ENCODE data around the gene TTLL11. TPM values are rescaled to one million over a fixed set of nuclear protein-coding genes. Genes with fewer than 3 reads are reported as not detected.
A peak's percentile ranks its signal among the peaks of the same experiment; 100 is the strongest.

TTLL11 gene
- total and polyA plus RNA-seq, 7 experiments from 2014 or later = 3.0 to 8.6 (median 4.4) TPM

DNA sequence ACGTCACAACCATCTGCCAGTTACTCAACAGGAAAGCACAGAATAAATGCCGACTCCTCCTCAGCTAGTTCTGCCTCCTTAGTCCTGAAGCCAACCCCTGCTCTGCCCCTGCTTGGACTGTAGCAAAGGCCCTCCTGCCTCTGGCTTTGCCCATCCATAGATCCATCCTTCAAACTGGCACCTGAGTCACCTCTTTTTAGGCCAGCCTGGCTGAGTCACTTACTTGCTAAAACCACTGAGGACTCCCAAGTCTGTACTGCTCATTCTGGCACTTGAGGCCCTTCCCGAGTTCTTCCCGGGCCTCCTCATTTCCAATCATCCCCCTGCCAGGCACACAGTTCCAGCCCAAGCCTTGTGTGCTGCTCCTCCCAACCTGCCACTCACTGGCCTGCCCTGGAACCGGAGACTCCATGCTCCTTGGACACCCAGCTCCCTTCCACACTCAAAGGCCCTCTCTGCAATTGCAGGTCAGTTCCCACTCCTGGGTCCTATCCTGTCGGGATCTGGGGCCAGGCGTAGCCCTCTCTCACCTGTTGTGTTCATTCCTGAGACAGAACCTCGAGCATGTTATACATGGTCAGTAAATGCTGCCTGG is 221.6 kb downstream of the TTLL11 start:
- Histone ChIP-seq H3K27me3 (ENCODE audit: control insufficient read depth in 2 of 2, insufficient read depth in 2 of 2, low read length in 2 of 2) (no peaks in the 10 kb centered on the region), H3K27ac (ENCODE audit: low read depth, low read length) (no peak overlapping the region), H3K36me3 (ENCODE audit: control insufficient read depth in 2 of 3, insufficient read depth in 3 of 3, low read length in 3 of 3) (no peaks in the 10 kb centered on the region), H3K4me3 (ENCODE audit: low read length) (no peak overlapping the region), H3K9me3 (ENCODE audit: control insufficient read depth in 2 of 3, low read length in 3 of 3) (no peaks in the 10 kb centered on the region), H3K4me1 (ENCODE audit: control insufficient read depth in 2 of 2, insufficient read depth in 2 of 2, low read length in 2 of 2) (no peaks in the 10 kb centered on the region)
- H3K27me3 Mint-ChIP-seq = peaks cover 0 to 5% (median 0%) of the 10 kb centered on the region in 5 donors
- no peak overlapping the region for H3K27ac Mint-ChIP-seq
- H3K36me3 Mint-ChIP-seq = peaks cover 0 to 11% (median 5%) of the 10 kb centered on the region in 5 donors
- ChIA-PET POLR2A (no interaction called here), CTCF (no interaction called here)
- H3K9me3 Mint-ChIP-seq = peaks cover 0 to 1% (median 0%) of the 10 kb centered on the region in 11 donors
- no peak overlapping the region for H3K4me3 Mint-ChIP-seq
- intact Hi-C loops (cut with micrococcal nuclease) = no loop called here
- H3K4me1 Mint-ChIP-seq = no peaks in the 10 kb centered on the region
- no peak for ATAC-seq
- no peak for DNase-seq

DNA sequence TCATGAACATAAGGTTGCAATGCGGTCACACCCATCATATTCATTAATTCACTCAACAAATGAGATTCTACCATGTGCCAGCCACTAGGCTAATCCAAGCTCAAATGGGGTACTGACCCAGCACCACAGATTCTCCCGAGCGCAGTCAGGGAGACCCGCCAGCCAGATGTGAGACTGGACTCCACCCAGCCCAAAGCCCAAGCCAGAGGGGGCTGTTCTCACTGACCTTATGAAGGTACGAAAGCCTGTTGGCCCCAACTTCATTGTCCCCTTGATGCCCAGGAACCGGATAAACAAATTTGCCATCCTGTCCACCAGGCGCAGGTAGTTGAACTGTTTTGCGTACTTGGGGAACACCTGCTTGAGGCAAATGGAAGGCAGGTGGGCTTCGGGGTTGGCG is 222.8 kb downstream of the TTLL11 start:
- CTCF ChIA-PET = no interaction called here
- Histone ChIP-seq H3K4me1 (ENCODE audit: control insufficient read depth in 2 of 2, insufficient read depth in 2 of 2, low read length in 2 of 2) (no peaks in the 10 kb centered on the region), H3K9me3 (ENCODE audit: control insufficient read depth in 2 of 3, low read length in 3 of 3) (no peaks in the 10 kb centered on the region), H3K27ac (ENCODE audit: low read depth, low read length) (no peak overlapping the region), H3K27me3 (ENCODE audit: control insufficient read depth in 2 of 2, insufficient read depth in 2 of 2, low read length in 2 of 2) (no peaks in the 10 kb centered on the region), H3K4me3 (ENCODE audit: low read length) (no peak overlapping the region), H3K36me3 (ENCODE audit: control insufficient read depth in 2 of 3, insufficient read depth in 3 of 3, low read length in 3 of 3) (no peaks in the 10 kb centered on the region)
- DNase-seq (no peak), ATAC-seq (no peak)
- intact Hi-C loops (cut with micrococcal nuclease) = no loop called here
- Mint-ChIP-seq H3K36me3 (peaks cover 0 to 14% (median 5%) of the 10 kb centered on the region in 5 donors), H3K9me3 (peaks cover 0 to 1% (median 0%) of the 10 kb centered on the region in 11 donors), H3K27ac (no peak overlapping the region), H3K4me1 (no peaks in the 10 kb centered on the region), H3K4me3 (no peak overlapping the region), H3K27me3 (peaks cover 0 to 5% (median 0%) of the 10 kb centered on the region in 5 donors)
- POLR2A ChIA-PET = no interaction called here

DNA sequence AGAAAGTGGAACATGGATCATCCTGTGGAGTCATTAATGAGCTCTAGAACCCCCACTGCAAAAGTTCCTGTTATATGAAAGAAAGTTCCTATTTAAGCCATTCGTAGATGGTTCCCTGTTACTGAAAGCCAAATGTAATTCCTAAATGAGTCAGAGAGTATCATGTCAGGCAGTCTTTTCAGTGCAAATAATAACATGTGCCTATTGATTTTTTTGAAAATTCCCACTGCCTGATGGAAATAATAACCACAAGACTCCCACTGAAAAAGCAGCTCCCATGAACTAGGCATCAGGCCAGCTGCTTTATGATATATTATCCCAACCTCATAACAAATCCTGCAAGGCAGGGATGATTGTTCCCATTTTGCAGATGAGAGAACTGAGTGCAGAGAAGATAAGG is 224.5 kb downstream of the TTLL11 start:
- POLR2A ChIA-PET = no interaction called here
- ATAC-seq (no peak), DNase-seq (no peak)
- H3K9me3 Mint-ChIP-seq = peaks cover 0 to 1% (median 0%) of the 10 kb centered on the region in 11 donors
- no peaks in the 10 kb centered on the region for H3K9me3 ChIP-seq (ENCODE audit: control insufficient read depth in 2 of 3, low read length in 3 of 3)
- H3K27ac ChIP-seq (ENCODE audit: low read depth, low read length) = no peak overlapping the region
- peaks cover 0 to under 1% of the 10 kb centered on the region in 2 donors for H3K27me3 ChIP-seq (ENCODE audit: control insufficient read depth in 2 of 2, insufficient read depth in 2 of 2, low read length in 2 of 2)
- H3K4me1 ChIP-seq (ENCODE audit: control insufficient read depth in 2 of 2, insufficient read depth in 2 of 2, low read length in 2 of 2) = no peaks in the 10 kb centered on the region
- no peak overlapping the region for H3K27ac Mint-ChIP-seq
- H3K4me3 Mint-ChIP-seq = no peak overlapping the region
- intact Hi-C loops (cut with micrococcal nuclease) = no loop called here
- H3K27me3 Mint-ChIP-seq = peaks cover 0 to 5% (median 0%) of the 10 kb centered on the region in 5 donors
- H3K4me1 Mint-ChIP-seq = no peaks in the 10 kb centered on the region
- CTCF ChIA-PET = no interaction called here
- peaks cover 0 to 14% (median 5%) of the 10 kb centered on the region in 5 donors for H3K36me3 Mint-ChIP-seq
- H3K4me3 ChIP-seq (ENCODE audit: low read length) = no peak overlapping the region
- H3K36me3 ChIP-seq (ENCODE audit: control insufficient read depth in 2 of 3, insufficient read depth in 3 of 3, low read length in 3 of 3) = no peaks in the 10 kb centered on the region

DNA sequence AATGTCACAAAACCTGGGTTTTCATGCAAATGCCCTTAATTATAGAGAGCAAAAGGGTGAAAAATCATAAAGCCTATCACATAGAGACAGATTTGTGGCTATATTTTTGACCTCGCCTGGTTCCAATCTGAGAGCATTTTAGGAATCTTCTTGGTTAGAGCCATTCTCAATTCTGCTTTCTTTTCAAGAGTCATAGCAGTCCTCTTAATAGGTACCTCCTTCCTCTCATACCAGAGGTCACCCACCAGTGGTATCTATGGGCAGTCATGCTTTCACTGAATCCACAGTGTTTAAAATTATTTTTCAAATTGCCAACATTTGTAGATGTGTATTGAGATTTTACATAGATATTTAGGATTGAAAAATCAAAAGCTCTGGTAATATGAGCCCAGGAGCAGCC is 226.2 kb downstream of the TTLL11 start:
- Histone ChIP-seq H3K9me3 (ENCODE audit: control insufficient read depth in 2 of 3, low read length in 3 of 3) (no peaks in the 10 kb centered on the region), H3K27me3 (ENCODE audit: control insufficient read depth in 2 of 2, insufficient read depth in 2 of 2, low read length in 2 of 2) (peaks cover 0 to 4% of the 10 kb centered on the region in 2 donors), H3K27ac (ENCODE audit: low read depth, low read length) (no peak overlapping the region), H3K4me3 (ENCODE audit: low read length) (no peak overlapping the region), H3K36me3 (ENCODE audit: control insufficient read depth in 2 of 3, insufficient read depth in 3 of 3, low read length in 3 of 3) (no peaks in the 10 kb centered on the region), H3K4me1 (ENCODE audit: control insufficient read depth in 2 of 2, insufficient read depth in 2 of 2, low read length in 2 of 2) (no peaks in the 10 kb centered on the region)
- Mint-ChIP-seq H3K9me3 (no peaks in the 10 kb centered on the region), H3K4me1 (no peaks in the 10 kb centered on the region), H3K27ac (no peak overlapping the region), H3K4me3 (no peak overlapping the region), H3K36me3 (peaks cover 0 to 14% (median 5%) of the 10 kb centered on the region in 5 donors), H3K27me3 (peaks cover 0 to 5% (median 0%) of the 10 kb centered on the region in 5 donors)
- CTCF ChIA-PET = no interaction called here
- intact Hi-C loops (cut with micrococcal nuclease) = no loop called here
- ATAC-seq (no peak), DNase-seq (no peak)
- POLR2A ChIA-PET = no interaction called here

DNA sequence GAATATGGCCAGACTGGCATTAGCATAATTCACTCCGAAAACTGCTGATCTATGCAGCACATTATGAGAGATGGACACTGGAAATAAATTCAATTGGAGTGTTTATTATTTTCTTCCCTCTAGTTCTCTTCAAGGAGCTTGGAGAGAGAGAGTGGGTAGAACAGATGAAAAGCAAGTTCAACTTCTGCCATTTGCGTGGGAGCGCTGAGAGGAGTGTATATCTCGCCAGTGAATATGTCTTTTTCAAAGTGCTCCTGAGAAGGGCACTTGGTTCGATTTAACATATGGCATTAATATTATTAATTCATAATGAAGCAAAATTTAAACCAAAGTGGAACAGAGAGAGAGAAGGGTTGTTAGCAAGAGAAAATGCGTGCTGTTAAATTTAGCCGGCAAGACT is 227.2 kb downstream of the TTLL11 start:
- POLR2A ChIA-PET = no interaction called here
- H3K27me3 Mint-ChIP-seq = peaks cover 0 to 5% (median 0%) of the 10 kb centered on the region in 5 donors
- intact Hi-C loops (cut with micrococcal nuclease) = no loop called here

DNA sequence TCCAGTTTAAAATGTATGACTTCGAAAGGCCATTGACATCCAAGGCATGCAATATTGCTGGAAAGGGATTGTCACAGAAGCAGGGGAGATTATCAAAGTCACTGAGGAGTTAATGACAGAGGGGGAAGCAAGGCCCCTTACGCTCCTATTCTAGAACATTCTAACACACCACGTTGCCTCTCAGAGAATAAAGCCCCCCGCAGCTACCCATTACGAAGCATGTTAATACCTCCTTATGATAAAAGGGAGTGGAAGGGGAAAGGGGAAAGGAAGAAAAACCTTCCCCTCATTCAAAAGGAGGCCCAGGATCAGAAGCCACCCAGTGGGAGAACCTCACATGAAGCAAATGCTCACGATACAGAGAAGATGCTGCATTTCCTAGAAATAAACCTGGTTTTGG is 228.0 kb downstream of the TTLL11 start:
- Histone ChIP-seq H3K36me3 (ENCODE audit: control insufficient read depth in 2 of 3, insufficient read depth in 3 of 3, low read length in 3 of 3) (no peaks in the 10 kb centered on the region), H3K27ac (ENCODE audit: low read depth, low read length) (no peak overlapping the region), H3K4me1 (ENCODE audit: control insufficient read depth in 2 of 2, insufficient read depth in 2 of 2, low read length in 2 of 2) (no peaks in the 10 kb centered on the region), H3K4me3 (ENCODE audit: low read length) (no peak overlapping the region), H3K9me3 (ENCODE audit: control insufficient read depth in 2 of 3, low read length in 3 of 3) (no peaks in the 10 kb centered on the region), H3K27me3 (ENCODE audit: control insufficient read depth in 2 of 2, insufficient read depth in 2 of 2, low read length in 2 of 2) (peaks cover 0 to 4% of the 10 kb centered on the region in 2 donors)
- intact Hi-C loops (cut with micrococcal nuclease) = no loop called here
- peaks cover 0 to 6% (median 0%) of the 10 kb centered on the region in 5 donors for H3K36me3 Mint-ChIP-seq
- no peaks in the 10 kb centered on the region for H3K9me3 Mint-ChIP-seq
- no peak overlapping the region for H3K4me3 Mint-ChIP-seq
- no peak for DNase-seq
- ATAC-seq = no peak
- POLR2A ChIA-PET = no interaction called here
- peaks cover 0 to 5% (median 0%) of the 10 kb centered on the region in 5 donors for H3K27me3 Mint-ChIP-seq
- H3K27ac Mint-ChIP-seq = peak overlapping the region in 1 of 9 donors; percentile 22
- CTCF ChIA-PET = no interaction called here
- H3K4me1 Mint-ChIP-seq = no peaks in the 10 kb centered on the region

More for the DNA sequence above, 227.2 kb downstream of the TTLL11 start:
- Mint-ChIP-seq H3K4me1 (no peaks in the 10 kb centered on the region), H3K9me3 (no peaks in the 10 kb centered on the region), H3K27ac (no peak overlapping the region), H3K4me3 (no peak overlapping the region), H3K36me3 (peaks cover 0 to 11% (median 3%) of the 10 kb centered on the region in 5 donors)
- H3K27me3 ChIP-seq (ENCODE audit: control insufficient read depth in 2 of 2, insufficient read depth in 2 of 2, low read length in 2 of 2) = peaks cover 0 to 4% of the 10 kb centered on the region in 2 donors
- ATAC-seq (no peak), DNase-seq (no peak)
- H3K27ac ChIP-seq (ENCODE audit: low read depth, low read length) = no peak overlapping the region
- no peak overlapping the region for H3K4me3 ChIP-seq (ENCODE audit: low read length)
- no peaks in the 10 kb centered on the region for H3K9me3 ChIP-seq (ENCODE audit: control insufficient read depth in 2 of 3, low read length in 3 of 3)
- H3K4me1 ChIP-seq (ENCODE audit: control insufficient read depth in 2 of 2, insufficient read depth in 2 of 2, low read length in 2 of 2) = no peaks in the 10 kb centered on the region
- H3K36me3 ChIP-seq (ENCODE audit: control insufficient read depth in 2 of 3, insufficient read depth in 3 of 3, low read length in 3 of 3) = no peaks in the 10 kb centered on the region
- CTCF ChIA-PET = no interaction called here

DNA sequence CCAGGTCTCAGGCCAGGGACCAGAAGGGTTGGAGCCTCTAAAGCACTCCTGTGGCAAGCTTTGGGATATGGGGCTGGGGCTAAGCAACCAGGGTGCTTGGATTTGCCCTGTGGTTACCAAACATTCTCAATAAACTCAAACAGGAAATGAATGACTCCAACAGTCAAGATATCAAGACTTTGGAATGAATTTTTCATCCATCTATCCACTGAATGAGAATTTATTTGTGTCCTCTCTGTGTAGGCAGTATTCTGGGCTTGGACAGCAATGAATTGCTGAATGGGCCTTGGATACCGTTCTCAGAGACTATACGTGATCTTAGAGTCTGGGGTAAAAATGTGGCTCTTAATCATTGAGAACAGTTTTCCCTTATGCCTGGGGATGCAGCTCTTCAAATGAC is 229.2 kb downstream of the TTLL11 start:
- H3K36me3 Mint-ChIP-seq = peaks cover 0 to 5% (median 0%) of the 10 kb centered on the region in 5 donors
- H3K4me1 Mint-ChIP-seq = no peaks in the 10 kb centered on the region
- H3K36me3 ChIP-seq (ENCODE audit: control insufficient read depth in 2 of 3, insufficient read depth in 3 of 3, low read length in 3 of 3) = no peaks in the 10 kb centered on the region
- H3K27ac Mint-ChIP-seq = no peak overlapping the region
- no peaks in the 10 kb centered on the region for H3K9me3 Mint-ChIP-seq
- ChIA-PET POLR2A (no interaction called here), CTCF (no interaction called here)
- intact Hi-C loops (cut with micrococcal nuclease) = no loop called here
- H3K27me3 ChIP-seq (ENCODE audit: control insufficient read depth in 2 of 2, insufficient read depth in 2 of 2, low read length in 2 of 2) = peaks cover 0 to 4% of the 10 kb centered on the region in 2 donors
- H3K4me1 ChIP-seq (ENCODE audit: control insufficient read depth in 2 of 2, insufficient read depth in 2 of 2, low read length in 2 of 2) = no peaks in the 10 kb centered on the region
- no peak overlapping the region for H3K27ac ChIP-seq (ENCODE audit: low read depth, low read length)
- ATAC-seq (no peak), DNase-seq (no peak)
- H3K4me3 ChIP-seq (ENCODE audit: low read length) = no peak overlapping the region
- no peaks in the 10 kb centered on the region for H3K9me3 ChIP-seq (ENCODE audit: control insufficient read depth in 2 of 3, low read length in 3 of 3)
- H3K27me3 Mint-ChIP-seq = peaks cover 0 to 5% (median 0%) of the 10 kb centered on the region in 5 donors
- H3K4me3 Mint-ChIP-seq = no peak overlapping the region

Measured in naive thymus-derived CD4-positive, alpha-beta T cell (primary cell).